HG02642 (cell line): Measurements from ENCODE around the gene ASGR1.
"Not testable (repeated sequence)": the region's sequence is repeated elsewhere in the genome, so short reads cannot be mapped to it uniquely, and the experiment has no call there.

Experiments
- ATAC-seq: cut with Tn5 transposase; IDR thresholded peaks from one replicate; pipeline ENCODE4 v1.9.1; 2021; ENCODE audit warnings: mild to moderate bottlenecking; ENCODE audit not compliant: unreplicated experiment, poor library complexity

The ASGR1 gene

GRCh38 chr17:7168841-7169564, 10.2 kb downstream of the ASGR1 start:
- not testable (repeated sequence) for ATAC-seq

GRCh38 chr17:7167832-7168231, 11.3 kb downstream of the ASGR1 start:
- ATAC-seq = no peak

- ATAC-seq = no peak
These were observed 12.3 kb downstream of the ASGR1 start for GRCh38 chr17:7166873-7167272.

- not testable (repeated sequence) for ATAC-seq
These were observed 19.6 kb downstream of the ASGR1 start for GRCh38 chr17:7159571-7159970.

- not testable (repeated sequence) for ATAC-seq
These were observed 20.7 kb downstream of the ASGR1 start for GRCh38 chr17:7158424-7158823.

- no peak for ATAC-seq
These were observed 22.7 kb downstream of the ASGR1 start for GRCh38 chr17:7156342-7156940.

- no peak for ATAC-seq
These were observed 31.4 kb downstream of the ASGR1 start for GRCh38 chr17:7147772-7148171.

GRCh38 chr17:7146115-7146514, 33.1 kb downstream of the ASGR1 start:
- ATAC-seq = no peak

GRCh38 chr17:7144213-7144612, 35.0 kb downstream of the ASGR1 start:
- ATAC-seq = no peak

- ATAC-seq = no peak
These were observed 37.3 kb downstream of the ASGR1 start for GRCh38 chr17:7141824-7142223.

- ATAC-seq = no peak
These were observed 39.8 kb downstream of the ASGR1 start for GRCh38 chr17:7139400-7139799.

GRCh38 chr17:7138800-7139381, 40.3 kb downstream of the ASGR1 start:
- no peak for ATAC-seq

- no peak for ATAC-seq
These were observed 41.8 kb downstream of the ASGR1 start for GRCh38 chr17:7137171-7137943.

GRCh38 chr17:7136266-7136877, 42.8 kb downstream of the ASGR1 start:
- ATAC-seq = no peak

GRCh38 chr17:7133916-7134315, 45.3 kb downstream of the ASGR1 start:
- ATAC-seq = no peak

- ATAC-seq = no peak
These were observed 45.7 kb downstream of the ASGR1 start for GRCh38 chr17:7133424-7133823.

- ATAC-seq = no peak
These were observed 46.6 kb downstream of the ASGR1 start for GRCh38 chr17:7132511-7133094.

- ATAC-seq = no peak
These were observed 47.8 kb downstream of the ASGR1 start for GRCh38 chr17:7131423-7131791.

GRCh38 chr17:7130621-7131422, 48.3 kb downstream of the ASGR1 start:
- ATAC-seq = no peak
